Stimulated activated CD4-positive, alpha-beta T cell treated with anti-CD3 and anti-CD28 coated beads, TNF-alpha, amount 100 ng/mL, for 1 hour (primary cell): Measurements from ENCODE around the gene SMAD5.

ENCODE experiments used
- DNase-seq, 3 donors: peaks; one replicate each; pipeline ENCODE4 v3.0.0-alpha.2; 2020; ENCODE audit warnings: low read depth in 3 of 3, low spot score in 1 of 3

Gene SMAD5

GRCh38 chr5:136215812-136216211 is 83.2 kb downstream of the SMAD5 start:
- DNase-seq: no peak

- DNase-seq: no peak
Observed at GRCh38 chr5:136216230-136216629, 83.6 kb downstream of the SMAD5 start.

- no peak for DNase-seq
Observed at GRCh38 chr5:136221340-136221739, 88.7 kb downstream of the SMAD5 start.

GRCh38 chr5:136222580-136223235 is 90.1 kb downstream of the SMAD5 start:
- no peak for DNase-seq

- DNase-seq: no peak
Observed at GRCh38 chr5:136225796-136226195, 93.2 kb downstream of the SMAD5 start.

GRCh38 chr5:136226401-136226800 is 93.8 kb downstream of the SMAD5 start:
- DNase-seq: no peak

GRCh38 chr5:136228136-136228757 is 95.6 kb downstream of the SMAD5 start:
- no peak for DNase-seq

GRCh38 chr5:136230176-136230575 is 97.5 kb downstream of the SMAD5 start:
- DNase-seq: no peak

GRCh38 chr5:136232316-136232715 is 99.7 kb downstream of the SMAD5 start:
- DNase-seq: no peak
